Left renal pelvis (tissue), 4 donors: ENCODE data around the gene FAM107B. TPM values are rescaled to one million over a fixed set of nuclear protein-coding genes. Genes with fewer than 3 reads are reported as not detected.

Experiments used
- DNase-seq, 4 donors: peaks; one replicate each; pipeline ENCODE4 v3.0.0-alpha.2; 2013; ENCODE audit warnings: low read depth in 4 of 4, low spot score in 3 of 4
- polyA plus RNA-seq, 4 donors: library from polyadenylated mRNA; unstranded; fragments of 120-200 nt; gene quantifications; one replicate each; pipeline ENCODE4 v1.2.1, GENCODE V29; 2013; ENCODE audit not compliant: insufficient read length in 4 of 4

The FAM107B gene
- polyA plus RNA-seq, 4 donors, result 36.4 to 121 (median 97.9) TPM

DNA sequence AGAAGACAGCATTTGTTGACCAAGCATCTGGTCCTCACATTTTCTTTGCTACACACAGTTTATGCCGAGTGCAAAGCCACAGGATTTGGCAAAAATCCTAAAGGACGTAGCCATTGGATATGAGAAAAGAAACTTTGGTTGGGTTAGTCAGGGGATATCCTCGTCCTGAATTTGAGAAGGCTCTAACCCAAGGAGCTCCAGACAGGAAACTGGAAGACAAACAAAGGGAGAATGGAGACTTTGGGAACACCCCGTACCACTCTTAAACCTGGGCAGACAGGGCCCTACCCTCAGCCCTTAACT, 297.3 kb downstream of the FAM107B start:
- DNase-seq, result no peak

GRCh38 chr10:14476641-14477407, 297.9 kb downstream of the FAM107B start:
- DNase-seq, result no peak

DNA sequence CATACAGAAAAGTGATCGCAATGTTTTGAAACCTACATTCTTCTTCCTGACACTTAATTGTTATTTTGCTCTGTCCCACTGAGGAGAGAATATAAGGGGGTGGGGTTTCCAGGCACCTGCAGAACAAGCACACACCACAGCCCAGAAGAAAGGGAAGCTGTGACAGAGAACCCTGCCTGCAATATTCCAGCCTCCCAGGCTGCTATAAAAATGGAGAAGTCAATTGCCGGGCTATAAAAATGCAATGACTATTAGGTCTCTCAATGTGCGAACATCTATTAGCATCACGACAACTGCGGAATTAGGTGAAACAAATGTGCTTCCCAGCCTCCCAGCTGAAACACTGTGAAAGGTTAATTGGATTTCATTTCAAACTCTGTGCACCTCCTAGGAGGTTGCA, 298.7 kb downstream of the FAM107B start:
- DNase-seq, result no peak

DNA sequence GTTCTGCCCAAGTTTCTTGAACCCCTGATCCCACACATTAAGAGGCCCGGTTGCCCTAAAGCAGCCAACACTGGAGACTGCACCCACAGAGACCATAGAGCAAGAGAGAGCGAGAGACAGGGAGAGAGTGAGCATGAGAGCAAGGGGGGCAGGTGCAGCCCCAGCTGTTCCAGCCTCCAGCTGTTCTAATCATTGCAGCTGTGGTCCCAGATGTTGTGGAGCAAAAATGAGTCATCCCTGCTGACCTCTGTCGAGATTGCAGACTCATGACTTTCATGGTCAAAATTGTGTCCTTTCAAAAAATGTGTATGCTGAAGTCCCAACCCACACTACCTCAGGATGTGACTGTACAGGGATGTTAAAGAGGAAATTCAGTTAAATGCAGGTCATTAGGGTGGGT, 300.0 kb downstream of the FAM107B start:
- DNase-seq, result no peak

DNA sequence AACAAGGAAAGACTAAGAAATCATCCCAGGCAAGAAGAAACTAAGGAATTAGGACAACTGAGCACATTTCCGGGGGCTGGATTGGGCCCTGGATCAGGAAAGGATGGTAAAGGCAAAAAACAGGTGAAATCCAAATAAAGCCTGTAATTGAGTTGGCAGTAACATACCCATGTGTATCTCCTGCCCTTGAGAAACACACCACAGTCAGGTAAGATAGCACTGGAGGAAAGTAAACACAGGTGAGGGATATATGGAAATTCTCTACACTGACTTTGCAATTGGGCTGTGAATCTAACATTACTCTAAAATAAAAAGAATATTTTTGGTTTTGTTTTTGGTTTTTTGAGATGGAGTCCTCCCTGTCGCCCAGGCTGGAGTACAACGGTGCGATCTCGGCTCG, 303.8 kb downstream of the FAM107B start:
- no peak for DNase-seq

- DNase-seq, result no peak
Observed at GRCh38 chr10:14468726-14469125, 306.0 kb downstream of the FAM107B start.

Other genes starting within 250 kb of the FAM107B start
- 1 to 10 TPM; 2.1 to 3.1 (median 2.6) TPM for gene CDNF, start 63.1 kb upstream of the FAM107B start, polyA plus RNA-seq
- gene HSPA14, start 63.4 kb upstream of the FAM107B start, polyA plus RNA-seq, result 10 to 100 TPM; 12.8 to 21.6 (median 20.8) TPM
- 10 to 100 TPM; 16.9 to 17.8 (median 17.2) TPM for gene MSANTD7, start 63.4 kb upstream of the FAM107B start, polyA plus RNA-seq
- 10 to 100 TPM; 20.2 to 26.3 (median 20.9) TPM for gene SUV39H2, start 104.0 kb upstream of the FAM107B start, polyA plus RNA-seq
- gene DCLRE1C, start 179.2 kb upstream of the FAM107B start, polyA plus RNA-seq, result 10 to 100 TPM; 11.9 to 21.5 (median 15.2) TPM
- 1 to 10 TPM in 3 of 4 donors, under 1 TPM in 1; 0.96 to 2.2 (median 1.3) TPM for gene MEIG1, start 184.5 kb upstream of the FAM107B start, polyA plus RNA-seq